GM19395 (cell line): ENCODE data around the gene ANAPC10.
A peak's percentile ranks its signal among the peaks of the same experiment; 100 is the strongest.

ENCODE experiments used
- ATAC-seq: cut with Tn5 transposase; IDR thresholded peaks from one replicate; pipeline ENCODE4 v1.9.1; 2021; ENCODE audit warnings: mild to moderate bottlenecking, moderate library complexity; ENCODE audit not compliant: unreplicated experiment

ANAPC10 gene

GRCh38 chr4:145075742-145076468 is 22.1 kb downstream of the ANAPC10 start:
- no peak for ATAC-seq

GRCh38 chr4:145071560-145071959 is 26.4 kb downstream of the ANAPC10 start:
- ATAC-seq = no peak

- no peak for ATAC-seq
Measured at GRCh38 chr4:145069361-145069760, 28.6 kb downstream of the ANAPC10 start.

GRCh38 chr4:145066063-145066501 is 31.9 kb downstream of the ANAPC10 start:
- ATAC-seq = no peak

- ATAC-seq = peak; percentile 87
Measured at GRCh38 chr4:145061318-145061920, 36.6 kb downstream of the ANAPC10 start.

GRCh38 chr4:145058256-145058655 is 39.7 kb downstream of the ANAPC10 start:
- no peak for ATAC-seq

- ATAC-seq = no peak
Measured at GRCh38 chr4:145056325-145057130, 41.5 kb downstream of the ANAPC10 start.

- no peak for ATAC-seq
Measured at GRCh38 chr4:145055533-145056257, 42.3 kb downstream of the ANAPC10 start.

GRCh38 chr4:145049241-145049640 is 48.8 kb downstream of the ANAPC10 start:
- ATAC-seq = no peak

- ATAC-seq = no peak
Measured at GRCh38 chr4:145048817-145049216, 49.2 kb downstream of the ANAPC10 start.

- ATAC-seq = no peak
Measured at GRCh38 chr4:145047151-145047550, 50.8 kb downstream of the ANAPC10 start.

GRCh38 chr4:145045180-145045579 is 52.8 kb downstream of the ANAPC10 start:
- no peak for ATAC-seq

GRCh38 chr4:145044341-145044740 is 53.7 kb downstream of the ANAPC10 start:
- no peak for ATAC-seq

GRCh38 chr4:145043306-145043705 is 54.7 kb downstream of the ANAPC10 start:
- ATAC-seq = no peak

- ATAC-seq = no peak
Measured at GRCh38 chr4:145042601-145043285, 55.3 kb downstream of the ANAPC10 start.

GRCh38 chr4:145041378-145041777 is 56.6 kb downstream of the ANAPC10 start:
- ATAC-seq = peak; percentile 96

GRCh38 chr4:145035494-145036136 is 62.4 kb downstream of the ANAPC10 start:
- ATAC-seq = peak; percentile 69

GRCh38 chr4:145034727-145035211 is 63.2 kb downstream of the ANAPC10 start:
- peak; percentile 25 for ATAC-seq

- no peak for ATAC-seq
Measured at GRCh38 chr4:145019346-145019745, 78.7 kb downstream of the ANAPC10 start.

- ATAC-seq = no peak
Measured at GRCh38 chr4:145014365-145014764, 83.6 kb downstream of the ANAPC10 start.
